ENCODE results near the gene SLC36A4.

Gene SLC36A4

GRCh38 chr11:93132836-93133235 lies 65.0 kb downstream of the SLC36A4 start:
- Histone ChIP-seq H3K27ac (ENCODE audit: low read depth, low read length) (no peak overlapping the region), H3K4me1 (ENCODE audit: control insufficient read depth in 5 of 5, insufficient read depth in 5 of 5, low read length in 5 of 5) (no peaks in the 10 kb centered on the region), H3K9me3 (ENCODE audit: control insufficient read depth in 5 of 5, low read length in 5 of 5) (no peaks in the 10 kb centered on the region), H3K27me3 (ENCODE audit: control insufficient read depth in 5 of 5, insufficient read depth in 4 of 5, low read length in 5 of 5) (no peaks in the 10 kb centered on the region), H3K4me3 (ENCODE audit: low read depth in 1 of 5, low read length in 5 of 5) (no peak overlapping the region), H3K36me3 (ENCODE audit: control insufficient read depth in 5 of 5, insufficient read depth in 5 of 5, low read length in 5 of 5) (no peaks in the 10 kb centered on the region), H3K9ac (ENCODE audit: low read length in 5 of 5) (no peak overlapping the region)

GRCh38 chr11:93131709-93132108 lies 66.1 kb downstream of the SLC36A4 start:
- Histone ChIP-seq H3K9me3 (ENCODE audit: control insufficient read depth in 5 of 5, low read length in 5 of 5) (no peaks in the 10 kb centered on the region), H3K4me1 (ENCODE audit: control insufficient read depth in 5 of 5, insufficient read depth in 5 of 5, low read length in 5 of 5) (no peaks in the 10 kb centered on the region), H3K4me3 (ENCODE audit: low read depth in 1 of 5, low read length in 5 of 5) (no peak overlapping the region), H3K9ac (ENCODE audit: low read length in 5 of 5) (no peak overlapping the region), H3K36me3 (ENCODE audit: control insufficient read depth in 5 of 5, insufficient read depth in 5 of 5, low read length in 5 of 5) (no peaks in the 10 kb centered on the region), H3K27ac (ENCODE audit: low read depth, low read length) (no peak overlapping the region), H3K27me3 (ENCODE audit: control insufficient read depth in 5 of 5, insufficient read depth in 4 of 5, low read length in 5 of 5) (peaks cover 0 to 3% (median 0%) of the 10 kb centered on the region in 5 donors)

- Histone ChIP-seq H3K4me3 (ENCODE audit: low read depth in 1 of 5, low read length in 5 of 5) (no peak overlapping the region), H3K9me3 (ENCODE audit: control insufficient read depth in 5 of 5, low read length in 5 of 5) (peaks cover 0 to 3% (median 0%) of the 10 kb centered on the region in 5 donors), H3K27me3 (ENCODE audit: control insufficient read depth in 5 of 5, insufficient read depth in 4 of 5, low read length in 5 of 5) (peaks cover 0 to 4% (median 0%) of the 10 kb centered on the region in 5 donors), H3K9ac (ENCODE audit: low read length in 5 of 5) (no peak overlapping the region), H3K4me1 (ENCODE audit: control insufficient read depth in 5 of 5, insufficient read depth in 5 of 5, low read length in 5 of 5) (no peaks in the 10 kb centered on the region), H3K36me3 (ENCODE audit: control insufficient read depth in 5 of 5, insufficient read depth in 5 of 5, low read length in 5 of 5) (no peaks in the 10 kb centered on the region), H3K27ac (ENCODE audit: low read depth, low read length) (no peak overlapping the region)
Observed at GRCh38 chr11:93128574-93128973, 69.2 kb downstream of the SLC36A4 start.

- Histone ChIP-seq H3K9ac (ENCODE audit: low read length in 5 of 5) (no peak overlapping the region), H3K27ac (ENCODE audit: low read depth, low read length) (no peak overlapping the region), H3K9me3 (ENCODE audit: control insufficient read depth in 5 of 5, low read length in 5 of 5) (peaks cover 0 to 3% (median 0%) of the 10 kb centered on the region in 5 donors), H3K36me3 (ENCODE audit: control insufficient read depth in 5 of 5, insufficient read depth in 5 of 5, low read length in 5 of 5) (no peaks in the 10 kb centered on the region), H3K27me3 (ENCODE audit: control insufficient read depth in 5 of 5, insufficient read depth in 4 of 5, low read length in 5 of 5) (peaks cover 0 to 4% (median 0%) of the 10 kb centered on the region in 5 donors), H3K4me3 (ENCODE audit: low read depth in 1 of 5, low read length in 5 of 5) (no peak overlapping the region), H3K4me1 (ENCODE audit: control insufficient read depth in 5 of 5, insufficient read depth in 5 of 5, low read length in 5 of 5) (no peaks in the 10 kb centered on the region)
Observed at GRCh38 chr11:93123351-93123898, 74.4 kb downstream of the SLC36A4 start.

- no peak overlapping the region for H3K4me3 ChIP-seq (ENCODE audit: low read depth in 1 of 5, low read length in 5 of 5)
- H3K27me3 ChIP-seq (ENCODE audit: control insufficient read depth in 5 of 5, insufficient read depth in 4 of 5, low read length in 5 of 5), result peaks cover 0 to 4% (median 0%) of the 10 kb centered on the region in 5 donors
- H3K9me3 ChIP-seq (ENCODE audit: control insufficient read depth in 5 of 5, low read length in 5 of 5), result peaks cover 0 to 3% (median 0%) of the 10 kb centered on the region in 5 donors
- H3K4me1 ChIP-seq (ENCODE audit: control insufficient read depth in 5 of 5, insufficient read depth in 5 of 5, low read length in 5 of 5), result no peaks in the 10 kb centered on the region
- H3K27ac ChIP-seq (ENCODE audit: low read depth, low read length), result no peak overlapping the region
- no peaks in the 10 kb centered on the region for H3K36me3 ChIP-seq (ENCODE audit: control insufficient read depth in 5 of 5, insufficient read depth in 5 of 5, low read length in 5 of 5)
- H3K9ac ChIP-seq (ENCODE audit: low read length in 5 of 5), result no peak overlapping the region
Observed at GRCh38 chr11:93122535-93123235, 75.1 kb downstream of the SLC36A4 start.

GRCh38 chr11:93118276-93118675 lies 79.5 kb downstream of the SLC36A4 start:
- no peaks in the 10 kb centered on the region for H3K4me1 ChIP-seq (ENCODE audit: control insufficient read depth in 5 of 5, insufficient read depth in 5 of 5, low read length in 5 of 5)
- peaks cover 0 to 2% (median 0%) of the 10 kb centered on the region in 5 donors for H3K27me3 ChIP-seq (ENCODE audit: control insufficient read depth in 5 of 5, insufficient read depth in 4 of 5, low read length in 5 of 5)
- H3K9me3 ChIP-seq (ENCODE audit: control insufficient read depth in 5 of 5, low read length in 5 of 5), result no peaks in the 10 kb centered on the region
- H3K27ac ChIP-seq (ENCODE audit: low read depth, low read length), result no peak overlapping the region
- no peak overlapping the region for H3K9ac ChIP-seq (ENCODE audit: low read length in 5 of 5)
- no peaks in the 10 kb centered on the region for H3K36me3 ChIP-seq (ENCODE audit: control insufficient read depth in 5 of 5, insufficient read depth in 5 of 5, low read length in 5 of 5)
- no peak overlapping the region for H3K4me3 ChIP-seq (ENCODE audit: low read depth in 1 of 5, low read length in 5 of 5)

GRCh38 chr11:93117565-93117964 lies 80.2 kb downstream of the SLC36A4 start:
- H3K4me1 ChIP-seq (ENCODE audit: control insufficient read depth in 5 of 5, insufficient read depth in 5 of 5, low read length in 5 of 5), result no peaks in the 10 kb centered on the region
- no peak overlapping the region for H3K4me3 ChIP-seq (ENCODE audit: low read depth in 1 of 5, low read length in 5 of 5)
- no peaks in the 10 kb centered on the region for H3K36me3 ChIP-seq (ENCODE audit: control insufficient read depth in 5 of 5, insufficient read depth in 5 of 5, low read length in 5 of 5)
- H3K27me3 ChIP-seq (ENCODE audit: control insufficient read depth in 5 of 5, insufficient read depth in 4 of 5, low read length in 5 of 5), result peaks cover 0 to 2% (median 0%) of the 10 kb centered on the region in 5 donors
- H3K9ac ChIP-seq (ENCODE audit: low read length in 5 of 5), result no peak overlapping the region
- H3K9me3 ChIP-seq (ENCODE audit: control insufficient read depth in 5 of 5, low read length in 5 of 5), result no peaks in the 10 kb centered on the region
- no peak overlapping the region for H3K27ac ChIP-seq (ENCODE audit: low read depth, low read length)

GRCh38 chr11:93116641-93117441 lies 81.0 kb downstream of the SLC36A4 start:
- no peaks in the 10 kb centered on the region for H3K36me3 ChIP-seq (ENCODE audit: control insufficient read depth in 5 of 5, insufficient read depth in 5 of 5, low read length in 5 of 5)
- no peak overlapping the region for H3K9ac ChIP-seq (ENCODE audit: low read length in 5 of 5)
- no peaks in the 10 kb centered on the region for H3K4me1 ChIP-seq (ENCODE audit: control insufficient read depth in 5 of 5, insufficient read depth in 5 of 5, low read length in 5 of 5)
- H3K27ac ChIP-seq (ENCODE audit: low read depth, low read length), result no peak overlapping the region
- no peaks in the 10 kb centered on the region for H3K9me3 ChIP-seq (ENCODE audit: control insufficient read depth in 5 of 5, low read length in 5 of 5)
- H3K27me3 ChIP-seq (ENCODE audit: control insufficient read depth in 5 of 5, insufficient read depth in 4 of 5, low read length in 5 of 5), result peaks cover 0 to 2% (median 0%) of the 10 kb centered on the region in 5 donors
- H3K4me3 ChIP-seq (ENCODE audit: low read depth in 1 of 5, low read length in 5 of 5), result no peak overlapping the region

GRCh38 chr11:93114304-93114703 lies 83.5 kb downstream of the SLC36A4 start:
- no peaks in the 10 kb centered on the region for H3K36me3 ChIP-seq (ENCODE audit: control insufficient read depth in 5 of 5, insufficient read depth in 5 of 5, low read length in 5 of 5)
- no peaks in the 10 kb centered on the region for H3K4me1 ChIP-seq (ENCODE audit: control insufficient read depth in 5 of 5, insufficient read depth in 5 of 5, low read length in 5 of 5)
- no peak overlapping the region for H3K4me3 ChIP-seq (ENCODE audit: low read depth in 1 of 5, low read length in 5 of 5)
- no peak overlapping the region for H3K9ac ChIP-seq (ENCODE audit: low read length in 5 of 5)
- H3K27me3 ChIP-seq (ENCODE audit: control insufficient read depth in 5 of 5, insufficient read depth in 4 of 5, low read length in 5 of 5), result peaks cover 0 to 2% (median 0%) of the 10 kb centered on the region in 5 donors
- H3K27ac ChIP-seq (ENCODE audit: low read depth, low read length), result no peak overlapping the region
- peaks cover 0 to 2% (median 0%) of the 10 kb centered on the region in 5 donors for H3K9me3 ChIP-seq (ENCODE audit: control insufficient read depth in 5 of 5, low read length in 5 of 5)

GRCh38 chr11:93113824-93114223 lies 84.0 kb downstream of the SLC36A4 start:
- peaks cover 0 to 2% (median 0%) of the 10 kb centered on the region in 5 donors for H3K27me3 ChIP-seq (ENCODE audit: control insufficient read depth in 5 of 5, insufficient read depth in 4 of 5, low read length in 5 of 5)
- H3K9ac ChIP-seq (ENCODE audit: low read length in 5 of 5), result no peak overlapping the region
- no peaks in the 10 kb centered on the region for H3K4me1 ChIP-seq (ENCODE audit: control insufficient read depth in 5 of 5, insufficient read depth in 5 of 5, low read length in 5 of 5)
- H3K36me3 ChIP-seq (ENCODE audit: control insufficient read depth in 5 of 5, insufficient read depth in 5 of 5, low read length in 5 of 5), result no peaks in the 10 kb centered on the region
- no peak overlapping the region for H3K27ac ChIP-seq (ENCODE audit: low read depth, low read length)
- no peak overlapping the region for H3K4me3 ChIP-seq (ENCODE audit: low read depth in 1 of 5, low read length in 5 of 5)
- H3K9me3 ChIP-seq (ENCODE audit: control insufficient read depth in 5 of 5, low read length in 5 of 5), result peaks cover 0 to 2% (median 0%) of the 10 kb centered on the region in 5 donors
